ENCODE data around the gene MAX. TPM values are rescaled to one million over a fixed set of nuclear protein-coding genes. Genes with fewer than 3 reads are reported as not detected.

MAX gene
- total and polyA plus RNA-seq, 8 donors, result 59.9 to 96.5 (median 63.4) TPM

DNA sequence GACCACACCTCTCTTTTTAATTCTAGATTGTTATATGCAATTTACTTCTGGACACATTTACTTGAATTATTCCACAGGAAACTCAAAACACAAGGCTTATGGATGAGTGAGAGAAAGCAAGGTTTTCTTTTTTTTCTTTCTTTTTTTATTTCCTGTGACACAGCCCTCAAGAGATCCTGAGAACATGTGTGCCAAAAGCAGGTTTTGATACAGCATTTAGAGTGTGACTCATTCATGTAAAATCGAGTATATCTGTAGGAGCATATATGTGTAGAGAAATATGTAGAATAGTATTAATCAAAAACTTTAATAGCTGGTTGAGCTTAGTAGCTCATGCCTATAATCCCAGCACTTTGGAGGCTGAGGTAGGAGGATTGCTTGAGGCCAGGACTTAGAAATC is 4.4 kb upstream of the MAX start:
- no peaks in the 10 kb centered on the region for H3K27me3 ChIP-seq
- DNase-seq, result no peak
- H3K9me3 ChIP-seq, result no peaks in the 10 kb centered on the region
- ATAC-seq, result no peak
- TF ChIP-seq CTCF (IDR thresholded peaks at IDR 0.05), result no peak
- no peak overlapping the region for H3K4me3 ChIP-seq
- H3K4me1 ChIP-seq, result peaks cover 0 to 6% of the 10 kb centered on the region in 2 donors
- no peaks in the 10 kb centered on the region for H3K36me3 ChIP-seq
- intact Hi-C loops (cut with DNase I), result no loop called here
- H3K27ac ChIP-seq, result no peak overlapping the region

DNA sequence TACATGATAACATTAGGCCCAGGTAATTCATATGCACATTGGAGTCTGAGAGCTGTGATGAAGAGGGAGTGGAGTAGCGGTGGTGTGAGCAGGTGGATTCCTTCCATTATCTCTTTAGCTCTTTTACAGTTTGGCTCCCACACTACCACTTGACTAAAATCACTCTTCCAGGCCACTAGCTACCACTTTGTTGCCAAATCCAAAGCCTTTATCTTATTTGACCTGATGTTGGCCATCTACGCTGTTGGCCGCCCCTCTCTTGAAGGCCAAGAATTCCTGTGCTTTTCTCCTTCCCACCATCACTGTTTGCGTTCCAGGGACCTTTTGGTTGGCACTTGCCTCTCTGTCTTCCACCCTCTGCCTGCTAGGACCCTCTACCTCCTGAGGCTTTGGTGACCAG is 4.0 kb upstream of the MAX start:
- TF ChIP-seq CTCF (IDR thresholded peaks at IDR 0.05), result no peak
- Histone ChIP-seq H3K27ac (no peak overlapping the region), H3K4me1 (peaks cover 0 to 6% of the 10 kb centered on the region in 2 donors), H3K9me3 (no peaks in the 10 kb centered on the region), H3K27me3 (no peaks in the 10 kb centered on the region), H3K4me3 (no peak overlapping the region), H3K36me3 (no peaks in the 10 kb centered on the region)
- intact Hi-C loops (cut with DNase I), result no loop called here
- no peak for DNase-seq
- ATAC-seq, result no peak

DNA sequence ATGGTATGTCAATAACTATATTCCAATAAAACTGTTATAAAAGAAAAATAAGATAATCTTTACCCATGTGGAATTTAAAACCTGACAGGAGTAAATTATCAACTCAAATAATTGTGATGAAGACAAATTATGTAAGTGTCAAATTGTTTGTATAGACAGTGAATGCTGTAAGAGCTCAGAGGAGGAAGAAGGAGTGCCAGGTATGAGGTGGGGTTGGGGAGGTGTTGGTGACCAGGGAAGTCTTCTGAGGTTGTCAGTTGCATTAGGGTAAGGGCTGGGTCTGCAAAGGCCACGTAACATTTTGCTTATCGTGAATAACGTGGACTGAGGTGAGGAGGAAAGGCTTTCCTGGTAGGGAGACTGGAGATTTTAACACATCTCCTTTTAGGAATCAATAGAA is 2.5 kb upstream of the MAX start:
- DNase-seq (no peak), ATAC-seq (no peak)
- intact Hi-C loops (cut with DNase I), result no loop called here
- H3K4me3 ChIP-seq, result no peak overlapping the region
- H3K36me3 ChIP-seq, result peaks cover 0 to 7% of the 10 kb centered on the region in 2 donors
- TF ChIP-seq CTCF (IDR thresholded peaks at IDR 0.05), result no peak
- no peaks in the 10 kb centered on the region for H3K27me3 ChIP-seq
- no peak overlapping the region for H3K27ac ChIP-seq
- no peaks in the 10 kb centered on the region for H3K9me3 ChIP-seq
- peaks cover 10 to 20% of the 10 kb centered on the region in 2 donors for H3K4me1 ChIP-seq

DNA sequence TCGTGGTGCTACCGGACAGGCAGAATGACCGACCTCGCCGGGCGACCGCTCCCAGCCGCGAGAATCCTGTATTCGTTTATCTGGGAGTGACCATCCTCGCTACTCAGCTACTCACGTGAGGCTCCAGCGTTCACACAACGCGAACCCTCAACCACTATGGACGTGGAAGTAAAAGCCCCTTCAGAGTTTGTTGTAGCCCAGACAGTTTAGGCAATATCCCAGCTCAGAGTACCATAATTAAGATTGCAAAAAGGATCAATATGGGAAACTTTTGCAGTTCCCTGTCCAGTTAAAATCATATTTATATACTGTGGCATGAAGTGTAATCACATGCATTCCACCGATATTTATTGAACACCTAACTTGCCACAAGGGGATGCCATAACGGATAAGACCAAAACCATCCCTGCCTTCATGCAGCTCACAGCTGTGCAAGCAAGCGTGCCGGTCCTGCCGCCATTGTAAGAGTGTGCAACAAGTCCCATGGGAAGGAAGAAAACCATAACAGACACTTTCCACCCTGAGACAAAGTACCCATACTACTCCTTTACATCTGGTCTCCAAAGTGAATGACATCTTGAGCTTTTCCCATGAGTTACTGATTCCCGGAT is 938 bp upstream of the MAX start:
- DNase-seq (peak in 1 of 4 donors; percentile 71), ATAC-seq (peak; percentile 3)
- Histone ChIP-seq H3K27ac (peak overlapping the region; percentile 26 to 98), H3K9me3 (no peaks in the 10 kb centered on the region), H3K36me3 (peaks cover 0 to 7% of the 10 kb centered on the region in 2 donors), H3K27me3 (no peaks in the 10 kb centered on the region), H3K4me1 (peaks cover 15 to 36% of the 10 kb centered on the region in 2 donors), H3K4me3 (peak overlapping the region; percentile 72 to 97)
- intact Hi-C loops (cut with DNase I), result no loop called here
- TF ChIP-seq CTCF (IDR thresholded peaks at IDR 0.05), result no peak

DNA sequence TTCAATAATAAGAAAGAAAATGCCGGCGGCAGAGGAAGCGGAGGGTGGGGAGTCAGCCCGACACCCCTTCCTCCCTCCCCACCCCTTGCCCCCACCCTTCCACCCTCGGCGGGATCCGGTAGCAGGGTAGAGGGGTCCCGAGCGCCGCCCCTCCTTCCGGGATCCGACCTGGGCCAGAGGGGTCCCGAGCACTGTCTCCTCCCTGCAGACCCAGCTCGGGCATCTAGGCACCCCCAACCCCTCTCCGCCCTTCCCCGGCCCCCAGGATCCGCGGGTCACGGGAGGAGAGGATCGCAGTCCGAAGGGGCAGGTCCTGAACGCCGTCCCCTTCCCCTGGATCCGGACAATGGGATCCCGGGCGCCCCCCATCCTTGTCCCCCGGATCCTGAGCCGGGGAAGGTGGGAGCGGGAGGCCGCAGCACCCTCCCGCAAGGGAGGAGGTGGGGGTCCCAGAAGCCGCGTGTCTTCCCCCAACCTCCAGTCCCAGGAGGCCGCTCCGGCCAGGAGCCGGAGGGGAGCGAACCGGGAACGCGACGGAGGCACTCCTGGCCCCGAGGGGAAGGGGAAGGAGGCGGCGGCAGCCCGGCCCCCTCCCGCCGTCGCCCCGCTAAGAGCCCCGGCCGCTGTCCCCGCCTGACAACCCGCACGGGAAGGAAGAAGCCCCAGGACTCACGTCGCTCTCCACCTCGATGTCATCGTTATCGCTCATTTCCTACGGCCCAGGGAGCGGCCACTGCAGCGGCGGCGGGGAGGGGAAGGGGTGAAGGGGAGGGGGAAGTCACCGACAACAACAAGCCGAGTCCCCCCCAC is 481 bp downstream of the MAX start:
- H3K27me3 ChIP-seq, result no peaks in the 10 kb centered on the region
- no peaks in the 10 kb centered on the region for H3K9me3 ChIP-seq
- peaks cover 26 to 49% of the 10 kb centered on the region in 2 donors for H3K4me1 ChIP-seq
- peak overlapping the region; percentile 91 to 98 for H3K27ac ChIP-seq
- peaks cover 0 to 18% of the 10 kb centered on the region in 2 donors for H3K36me3 ChIP-seq
- intact Hi-C loops (cut with DNase I), result no loop called here
- no peak for TF ChIP-seq CTCF (IDR thresholded peaks at IDR 0.05)
- ATAC-seq, result peak; percentile 5
- peak overlapping the region; percentile 83 to 97 for H3K4me3 ChIP-seq
- DNase-seq, result peak in 3 of 4 donors; percentile 18 to 90 (median 57)
